ENCODE data around the gene TCAP.
A peak's percentile ranks its signal among the peaks of the same experiment; 100 is the strongest.

Gene TCAP

DNA sequence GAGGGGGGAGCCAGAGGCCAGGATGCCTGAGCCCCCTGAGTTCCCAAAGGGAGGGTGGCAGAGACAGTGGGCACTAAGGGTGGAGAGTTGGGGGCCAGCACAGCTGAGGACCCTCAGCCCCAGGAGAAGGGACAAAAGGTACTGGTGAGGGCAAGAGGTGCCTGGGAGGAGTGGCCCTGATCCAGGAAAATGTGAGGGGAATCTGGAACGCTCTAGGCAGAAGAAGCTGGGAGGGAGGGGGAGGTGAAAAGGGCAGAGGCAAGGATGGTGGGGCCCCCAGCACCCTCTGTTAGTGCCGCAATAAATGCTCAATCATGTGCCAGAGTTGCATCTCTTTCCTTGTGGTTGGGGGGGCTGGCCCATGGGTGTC, 1.1 kb downstream of the TCAP start:
- DNase-seq (ENCODE audit: low read depth in 2 of 2, low spot score in 1 of 2): no peak

DNA sequence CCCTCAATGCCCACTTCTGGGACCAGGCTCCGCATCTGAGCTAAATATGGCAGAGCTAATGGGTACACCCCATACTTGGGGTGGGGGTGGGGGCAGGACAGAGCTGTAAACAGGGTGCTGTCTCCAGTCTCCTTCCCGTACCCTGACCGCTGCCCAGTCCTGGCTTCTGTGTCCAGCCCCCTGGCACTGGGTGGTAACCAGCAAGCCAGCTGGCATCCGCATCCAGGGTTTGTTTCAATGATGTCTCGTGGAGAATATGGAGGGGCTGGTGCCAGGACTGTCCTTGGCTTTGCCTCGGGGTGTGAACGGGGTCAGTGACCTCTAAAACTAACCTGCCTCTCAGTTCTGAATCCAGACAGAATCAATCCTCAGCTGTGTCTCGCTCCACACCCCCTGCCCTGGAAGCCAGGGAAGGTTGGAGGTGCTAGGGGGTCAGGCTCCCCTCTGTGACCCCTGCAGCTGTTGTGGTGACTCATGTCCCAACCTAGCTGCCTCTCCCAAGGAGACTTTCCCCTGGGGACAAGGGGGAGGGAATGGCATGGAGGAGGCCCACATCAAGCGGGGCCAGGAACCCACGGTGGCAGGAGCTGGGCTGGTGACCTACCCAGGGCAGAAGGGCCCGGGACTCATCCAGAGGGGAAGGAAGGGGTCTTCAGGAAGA, 1.6 kb downstream of the TCAP start:
- no peak for DNase-seq (ENCODE audit: low read depth in 2 of 2, low spot score in 1 of 2)

DNA sequence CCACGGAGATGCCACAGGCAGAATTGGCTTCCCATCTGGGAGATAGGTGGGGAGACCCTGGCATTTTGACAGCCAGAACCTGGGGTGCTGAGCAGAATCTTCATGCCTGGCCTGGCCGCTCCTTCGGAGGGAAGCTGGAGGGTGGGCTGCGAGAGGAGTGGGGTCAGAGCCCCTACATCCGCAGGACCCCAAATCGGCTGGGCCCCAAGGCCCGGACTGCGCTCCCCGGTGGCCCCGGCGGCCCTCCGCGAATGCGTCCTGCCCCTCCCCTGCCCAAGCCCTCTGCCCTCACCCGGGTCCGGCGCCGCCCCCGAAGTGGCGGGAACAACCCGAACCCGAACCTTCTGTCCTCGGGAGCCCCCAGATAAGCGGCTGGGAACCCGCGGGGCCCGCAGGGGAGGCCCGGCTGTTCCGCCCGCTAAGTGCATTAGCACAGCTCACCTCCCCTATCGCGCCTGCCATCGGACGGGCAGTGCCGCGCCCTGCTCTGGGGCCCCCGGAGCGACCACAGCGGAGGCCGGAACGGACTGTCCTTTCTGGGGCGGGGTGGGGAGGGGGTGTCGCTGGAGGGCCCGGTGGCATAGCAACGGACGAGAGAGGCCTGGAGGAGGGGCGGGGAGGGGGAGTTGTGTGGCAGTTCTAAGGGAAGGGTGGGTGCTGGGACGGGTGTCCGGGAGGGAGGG, 2.3 kb downstream of the TCAP start:
- DNase-seq (ENCODE audit: low read depth in 2 of 2, low spot score in 1 of 2): no peak

DNA sequence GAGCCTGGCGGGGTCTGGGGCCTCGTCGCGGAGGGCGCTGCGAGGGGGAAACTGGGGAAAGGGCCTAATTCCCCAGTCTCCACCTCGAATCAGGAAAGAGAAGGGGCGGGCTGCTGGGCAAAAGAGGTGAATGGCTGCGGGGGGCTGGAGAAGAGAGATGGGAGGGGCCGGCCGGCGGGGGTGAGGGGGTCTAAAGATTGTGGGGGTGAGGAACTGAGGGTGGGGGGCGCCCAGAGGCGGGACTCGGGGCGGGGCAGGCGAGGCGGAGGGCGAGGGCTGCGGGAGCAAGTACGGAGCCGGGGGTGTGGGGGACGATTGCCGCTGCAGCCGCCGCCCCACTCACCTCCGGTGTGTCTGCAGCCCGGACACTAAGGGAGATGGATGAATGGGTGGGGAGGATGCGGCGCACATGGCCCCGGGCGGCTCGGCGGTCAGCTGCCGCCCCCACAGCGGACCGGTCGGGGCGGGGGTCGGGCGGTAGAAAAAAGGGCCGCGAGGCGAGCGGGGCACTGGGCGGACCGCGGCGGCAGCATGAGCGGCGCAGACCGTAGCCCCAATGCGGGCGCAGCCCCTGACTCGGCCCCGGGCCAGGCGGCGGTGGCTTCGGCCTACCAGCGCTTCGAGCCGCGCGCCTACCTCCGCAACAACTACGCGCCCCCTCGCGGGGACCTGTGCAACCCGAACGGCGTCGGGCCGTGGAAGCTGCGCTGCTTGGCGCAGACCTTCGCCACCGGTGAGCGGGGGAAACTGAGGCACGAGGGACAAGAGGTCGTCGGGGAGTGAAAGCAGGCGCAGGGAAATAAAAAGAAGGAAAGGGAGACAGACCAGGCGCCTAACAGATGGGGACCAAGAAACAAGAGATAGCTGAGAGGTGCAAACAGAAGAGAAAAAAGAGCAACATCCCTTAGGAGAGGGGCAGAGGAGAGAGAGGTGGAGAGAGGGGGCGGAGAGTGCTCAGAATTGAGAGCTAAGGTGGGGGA, 3.1 kb downstream of the TCAP start, which contains the start of gene PNMT:
TSS of gene PNMT (plus strand) at position 509 of the 980 bp plus-strand sequence. CDS start at position 532, 23 bp downstream.
- peak in 1 of 2 donors; percentile 48 for DNase-seq (ENCODE audit: low read depth in 2 of 2, low spot score in 1 of 2)

DNA sequence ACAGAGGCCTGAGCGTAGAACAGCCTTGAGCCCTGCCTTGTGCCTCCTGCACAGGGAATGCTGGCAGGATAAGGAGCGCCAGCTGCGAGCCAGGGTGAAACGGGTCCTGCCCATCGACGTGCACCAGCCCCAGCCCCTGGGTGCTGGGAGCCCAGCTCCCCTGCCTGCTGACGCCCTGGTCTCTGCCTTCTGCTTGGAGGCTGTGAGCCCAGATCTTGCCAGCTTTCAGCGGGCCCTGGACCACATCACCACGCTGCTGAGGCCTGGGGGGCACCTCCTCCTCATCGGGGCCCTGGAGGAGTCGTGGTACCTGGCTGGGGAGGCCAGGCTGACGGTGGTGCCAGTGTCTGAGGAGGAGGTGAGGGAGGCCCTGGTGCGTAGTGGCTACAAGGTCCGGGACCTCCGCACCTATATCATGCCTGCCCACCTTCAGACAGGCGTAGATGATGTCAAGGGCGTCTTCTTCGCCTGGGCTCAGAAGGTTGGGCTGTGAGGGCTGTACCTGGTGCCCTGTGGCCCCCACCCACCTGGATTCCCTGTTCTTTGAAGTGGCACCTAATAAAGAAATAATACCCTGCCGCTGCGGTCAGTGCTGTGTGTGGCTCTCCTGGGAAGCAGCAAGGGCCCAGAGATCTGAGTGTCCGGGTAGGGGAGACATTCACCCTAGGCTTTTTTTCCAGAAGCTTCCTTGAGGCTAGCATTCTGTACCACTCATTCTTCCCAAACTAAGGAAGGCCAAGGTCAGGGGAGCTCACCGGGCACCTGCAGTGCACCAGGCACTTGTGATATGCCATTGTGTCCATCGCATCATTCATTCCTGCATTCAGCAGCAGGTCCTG, 5.0 kb downstream of the TCAP start:
- no peak for DNase-seq (ENCODE audit: low read depth in 2 of 2, low spot score in 1 of 2)

DNA sequence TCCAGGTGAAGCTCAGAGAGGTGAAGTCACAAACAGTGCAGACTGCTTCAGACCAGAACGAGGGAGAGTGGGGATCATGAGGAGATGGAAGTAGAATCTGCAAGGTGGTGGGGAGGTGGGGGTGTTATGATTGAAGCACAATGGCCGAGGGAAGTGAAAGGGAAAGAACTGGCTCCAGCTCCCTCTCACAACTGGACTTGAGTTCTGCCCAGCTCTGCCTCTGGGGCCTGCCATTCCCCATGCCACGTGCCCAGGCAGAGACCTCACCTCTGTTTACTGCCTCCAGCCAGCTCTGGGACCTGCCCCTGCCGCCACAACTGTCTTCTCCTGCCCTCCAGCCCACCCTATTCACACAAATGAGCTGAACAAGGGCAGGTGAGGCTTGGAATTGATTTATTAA, 5.6 kb downstream of the TCAP start:
- DNase-seq (ENCODE audit: low read depth in 2 of 2, low spot score in 1 of 2): no peak

DNA sequence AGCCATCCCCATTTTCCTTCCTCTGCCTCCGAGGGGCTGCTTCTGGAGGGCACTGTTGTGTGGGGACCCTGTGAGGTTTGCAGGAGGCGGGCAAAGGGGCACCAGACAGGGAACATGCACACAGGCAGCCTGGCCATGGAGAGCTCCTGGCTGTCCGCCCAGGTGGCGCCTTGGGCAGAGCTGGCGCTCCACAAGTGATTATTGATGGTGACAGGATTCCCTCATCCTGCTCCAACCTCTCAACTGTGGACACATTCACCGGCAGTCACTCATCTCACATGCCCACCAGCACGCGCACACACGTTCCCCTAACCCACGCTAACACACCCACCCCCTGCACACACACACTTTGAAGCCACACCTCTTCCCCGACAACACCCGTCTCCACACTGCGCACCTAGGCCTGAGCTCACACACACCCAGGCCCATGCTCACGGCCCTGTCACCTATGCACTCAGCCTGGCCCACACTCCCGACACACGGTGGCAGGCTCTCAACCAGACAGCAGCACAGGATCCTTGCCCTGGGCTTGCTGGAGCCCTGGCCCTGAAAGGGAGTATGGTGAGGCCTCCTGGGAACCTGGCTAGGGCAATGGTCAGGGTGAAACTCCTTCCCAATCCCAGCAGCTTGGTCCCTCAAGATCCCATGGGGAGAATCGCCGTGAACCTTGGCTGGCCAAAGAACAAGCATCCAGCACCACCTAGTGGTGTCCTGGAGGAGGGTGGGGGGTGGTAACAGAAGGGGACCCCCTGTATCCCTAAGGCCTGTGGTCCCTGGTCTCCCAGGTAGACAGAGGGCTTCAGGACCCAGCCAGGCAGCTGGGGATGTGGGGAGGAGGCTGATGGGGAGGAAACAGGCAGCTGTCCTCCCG, 6.7 kb downstream of the TCAP start:
- no peak for DNase-seq (ENCODE audit: low read depth in 2 of 2, low spot score in 1 of 2)

DNA sequence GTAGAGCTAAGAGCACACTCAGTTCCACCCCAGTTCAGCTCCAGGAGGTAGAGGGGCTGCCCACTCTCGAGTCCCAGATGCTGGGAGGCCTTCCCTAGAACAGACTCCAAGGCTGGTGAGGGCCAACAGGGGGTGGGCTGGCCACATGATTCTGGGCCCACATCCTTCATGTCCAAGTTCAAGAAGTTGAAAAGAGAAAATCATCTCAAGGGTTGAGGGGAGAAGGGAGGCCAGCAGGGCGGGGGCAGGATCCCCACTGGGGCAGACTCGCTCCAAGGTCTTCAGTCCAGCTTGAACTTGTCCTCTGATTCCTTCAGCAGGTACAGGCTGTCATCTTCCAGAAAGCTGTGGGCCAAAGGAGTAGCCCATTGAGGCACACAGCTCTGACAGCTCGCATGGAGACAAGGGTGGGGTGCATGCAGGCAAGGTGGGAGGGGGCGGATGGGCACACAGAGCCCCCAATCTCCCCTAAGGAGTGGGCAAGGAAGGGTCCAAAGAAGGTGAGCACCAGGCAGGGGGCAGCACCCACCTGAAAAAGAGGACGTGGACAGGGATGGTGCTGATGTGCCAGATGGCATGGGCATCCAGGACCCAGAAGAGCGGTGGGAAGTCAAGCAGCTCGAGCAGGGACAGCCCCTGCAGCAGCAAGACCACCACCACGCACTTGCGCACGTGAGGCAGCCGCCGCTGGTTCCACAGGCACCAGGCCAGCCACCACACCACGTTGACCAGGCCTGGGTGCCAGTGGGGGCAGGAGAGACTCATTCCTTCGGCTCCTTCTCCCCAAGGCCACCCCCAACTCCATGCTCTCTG, 7.6 kb downstream of the TCAP start:
- no peak for DNase-seq (ENCODE audit: low read depth in 2 of 2, low spot score in 1 of 2)

DNA sequence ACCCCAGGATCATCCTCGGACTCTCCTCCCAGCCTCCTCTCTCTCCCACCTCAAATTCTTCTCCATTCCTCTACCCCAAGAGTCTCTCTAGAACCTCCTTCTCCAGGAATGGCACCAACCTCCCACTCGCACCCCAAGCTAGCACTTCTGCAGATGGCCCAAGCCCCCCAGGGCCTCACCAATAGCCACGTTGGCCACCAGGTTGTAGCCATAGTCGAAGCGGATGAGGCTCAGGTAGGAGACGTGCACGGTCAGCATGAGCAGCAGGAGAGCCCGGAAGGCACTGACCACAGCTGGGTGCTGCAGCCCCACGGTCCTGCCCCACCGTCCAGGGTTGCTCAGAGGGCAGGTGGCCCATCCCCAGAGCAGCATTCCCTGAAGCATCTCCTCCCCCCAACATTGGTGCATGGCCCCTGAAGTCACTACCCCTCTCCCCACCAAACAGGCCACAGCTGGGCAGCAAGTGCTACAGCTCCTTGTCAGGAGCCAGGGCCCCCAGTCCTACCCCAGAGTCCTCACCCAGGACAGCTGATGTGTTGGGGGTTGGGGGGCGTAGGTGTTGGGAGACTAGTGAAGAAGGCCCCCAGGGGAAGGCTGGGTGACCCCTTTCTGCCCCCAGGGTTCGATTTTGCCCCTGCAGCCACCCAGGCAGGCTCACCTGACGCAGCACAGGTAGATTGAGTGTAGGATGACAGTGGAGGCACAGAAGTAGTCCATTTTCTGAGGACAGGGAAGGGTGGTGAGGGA, 8.4 kb downstream of the TCAP start:
- no peak for DNase-seq (ENCODE audit: low read depth in 2 of 2, low spot score in 1 of 2)

DNA sequence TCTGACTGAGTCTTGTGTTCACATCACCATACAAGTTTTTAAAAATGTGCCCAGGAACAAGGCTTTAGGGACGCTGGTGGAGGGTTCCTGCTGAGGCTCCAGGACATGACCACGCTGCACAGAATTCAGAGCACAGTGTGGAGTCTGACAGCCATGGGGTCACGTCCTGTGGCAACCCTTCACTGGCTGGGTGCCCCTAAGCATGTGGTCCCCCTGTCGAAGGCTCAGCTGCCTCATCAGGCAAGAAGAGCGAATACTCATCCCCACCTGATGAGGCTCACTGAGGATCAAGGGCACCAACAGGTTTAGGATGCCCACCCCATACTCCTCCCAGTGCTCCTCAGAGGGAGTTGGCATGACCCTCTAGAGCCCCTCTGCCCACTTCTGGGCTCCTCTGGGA, 9.0 kb downstream of the TCAP start:
- no peak for DNase-seq (ENCODE audit: low read depth in 2 of 2, low spot score in 1 of 2)

DNA sequence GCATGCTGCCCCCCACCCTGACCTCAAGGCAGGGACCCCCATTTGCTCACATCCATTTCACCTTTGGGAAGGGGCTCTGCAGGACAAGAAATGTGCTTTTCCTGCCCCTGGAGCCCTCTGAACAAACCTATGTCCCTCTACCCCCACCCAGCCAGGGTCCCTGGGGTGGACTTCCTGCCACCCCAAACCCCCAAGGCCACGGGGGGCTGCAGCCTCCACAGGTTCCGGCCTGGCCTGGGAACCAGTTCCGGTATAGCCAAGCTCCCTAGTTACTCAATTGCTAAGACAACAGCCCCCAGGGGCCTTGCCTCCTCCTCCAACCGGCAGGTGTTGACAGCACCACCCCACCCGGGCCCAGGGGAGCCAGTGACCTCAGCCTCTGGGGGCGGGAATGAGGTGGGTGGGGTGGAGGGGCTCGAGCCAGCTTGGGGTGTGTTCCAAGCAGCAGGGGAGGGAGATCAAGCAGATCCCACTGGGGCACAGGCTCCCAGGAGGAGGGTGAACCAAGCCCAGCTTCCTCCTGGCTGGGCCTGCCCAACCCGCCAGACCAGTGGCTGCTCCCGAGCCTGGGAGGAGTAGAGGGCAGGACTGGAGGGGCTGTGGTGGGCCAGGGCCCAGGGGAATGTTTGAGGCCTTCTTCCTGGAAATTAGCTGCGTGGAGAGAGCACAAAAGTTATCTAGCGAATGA, 9.7 kb downstream of the TCAP start:
- DNase-seq (ENCODE audit: low read depth in 2 of 2, low spot score in 1 of 2): no peak

DNA sequence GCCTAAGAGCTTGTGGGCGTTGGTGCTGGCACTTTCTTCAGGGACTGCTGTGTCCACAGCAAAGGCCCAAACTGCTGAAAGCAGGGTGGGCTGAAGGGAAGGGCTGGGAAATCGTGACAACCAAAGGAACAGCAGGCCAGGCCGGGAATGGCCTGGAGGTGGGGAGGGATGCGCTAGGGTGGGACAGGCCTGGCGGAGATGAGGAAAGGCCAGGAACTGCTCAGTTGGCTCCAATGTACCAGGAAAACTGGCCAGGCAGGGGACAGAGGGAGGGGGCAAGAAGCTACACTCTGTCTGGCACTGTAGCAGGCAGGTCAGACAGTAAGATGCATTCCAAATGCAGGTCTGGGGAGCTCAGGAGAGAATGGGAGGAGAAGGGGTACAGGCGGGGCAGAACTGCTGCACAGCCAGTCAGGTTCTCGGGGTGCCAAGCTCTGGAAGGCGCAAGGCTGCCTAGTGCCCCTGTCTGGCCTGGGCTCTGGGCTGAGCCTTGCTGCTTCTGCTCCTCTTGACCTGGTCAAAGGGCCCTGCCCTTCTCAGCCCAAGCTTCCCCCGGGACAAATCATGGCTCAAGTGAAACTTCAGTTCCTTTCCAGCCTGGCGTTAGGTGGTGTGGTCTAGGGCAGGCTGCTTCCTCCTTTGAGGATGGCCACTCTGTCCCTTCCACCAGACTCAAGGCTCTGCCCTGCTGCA, 10.4 kb downstream of the TCAP start:
- DNase-seq (ENCODE audit: low read depth in 2 of 2, low spot score in 1 of 2): no peak

DNA sequence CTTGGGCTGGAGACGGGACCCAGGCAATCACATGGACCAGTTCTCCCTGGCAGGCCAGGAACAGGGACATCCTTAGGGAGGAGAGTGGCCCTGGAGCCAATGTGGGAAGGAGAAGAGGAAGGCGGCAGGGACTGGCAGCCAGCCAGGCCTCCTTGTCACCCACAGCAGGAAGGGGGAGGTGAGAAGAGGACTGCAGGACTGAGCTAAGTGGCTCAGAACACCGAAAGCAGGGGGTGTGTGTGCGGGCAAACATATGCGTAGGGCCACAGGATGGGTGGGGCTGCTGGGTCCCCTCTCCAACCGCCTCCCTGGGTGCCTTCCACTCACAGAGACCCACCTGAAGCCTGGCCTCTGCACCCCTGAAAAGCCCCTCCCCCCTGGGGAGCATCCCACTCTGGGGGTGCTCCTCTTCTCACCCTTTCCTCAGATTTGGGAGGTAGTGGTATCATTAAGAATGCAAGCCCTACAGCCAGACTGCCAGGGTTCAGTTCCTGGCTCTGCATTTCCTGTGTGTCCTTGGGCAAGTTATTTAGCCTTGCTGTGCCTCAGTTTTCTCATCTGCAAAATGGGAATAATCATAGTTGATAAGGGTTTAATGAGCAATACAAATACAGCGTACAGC, 11.2 kb downstream of the TCAP start:
- DNase-seq (ENCODE audit: low read depth in 2 of 2, low spot score in 1 of 2): no peak

DNA sequence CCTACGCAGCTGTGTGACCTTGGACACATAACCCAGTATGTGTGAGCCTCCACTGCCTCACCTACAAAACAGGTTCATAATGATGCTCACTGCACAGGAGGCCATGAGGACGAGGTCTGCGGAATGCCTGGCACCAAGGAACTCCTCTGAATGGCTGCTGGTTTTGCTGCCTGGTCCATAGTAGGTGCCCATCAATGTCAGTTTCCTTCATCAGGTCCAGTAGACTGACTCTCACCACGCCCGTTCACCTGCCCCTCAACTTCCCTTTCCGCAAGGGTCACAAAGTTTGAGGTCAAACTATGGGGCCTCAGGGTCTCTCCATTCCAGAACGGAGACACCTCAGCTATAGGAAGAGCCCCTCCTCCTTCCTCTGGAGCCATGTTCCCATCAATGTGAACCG, 11.9 kb downstream of the TCAP start:
- DNase-seq (ENCODE audit: low read depth in 2 of 2, low spot score in 1 of 2): no peak

DNA sequence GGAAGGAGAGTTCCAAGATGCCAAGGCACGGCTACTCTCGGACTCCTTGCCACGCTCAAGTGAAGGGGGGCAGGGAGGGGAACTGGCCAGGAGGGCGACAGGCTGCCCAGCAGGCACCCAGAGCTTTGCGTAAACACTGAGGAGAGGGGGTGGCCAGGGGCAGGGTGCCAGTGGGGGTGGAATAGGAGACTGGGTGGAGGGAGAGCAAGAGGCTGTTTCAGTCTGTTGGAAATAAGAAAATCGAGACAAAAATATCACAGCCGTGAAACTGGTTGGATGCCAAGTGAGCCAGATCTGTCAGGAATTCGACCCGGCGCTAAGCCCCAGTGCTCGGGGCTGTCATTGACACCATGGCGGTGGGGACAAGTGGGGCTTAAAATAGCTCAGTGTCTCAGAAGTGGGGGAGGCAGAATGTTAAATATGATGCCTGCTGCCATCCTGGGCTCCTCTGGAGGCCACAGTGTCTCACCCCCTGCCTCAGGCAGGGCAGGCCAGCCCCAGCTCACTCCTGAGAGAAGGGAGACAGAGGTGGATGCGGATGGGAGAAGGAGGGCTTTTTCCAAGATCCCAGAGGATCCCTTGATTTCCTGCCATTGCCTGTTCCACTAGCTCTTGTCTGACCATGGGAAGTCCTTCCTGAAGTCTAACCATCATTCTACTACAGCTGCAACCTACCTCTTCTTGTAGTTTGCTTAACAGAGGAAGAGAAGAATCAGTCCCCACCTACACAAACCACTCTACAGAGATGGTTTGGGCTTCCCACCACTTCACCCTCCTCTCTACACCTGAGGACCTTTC, 12.6 kb downstream of the TCAP start:
- DNase-seq (ENCODE audit: low read depth in 2 of 2, low spot score in 1 of 2): no peak

Data from stimulated activated CD8-positive, alpha-beta memory T cell treated with anti-CD3 and anti-CD28 coated beads, Interleukin-4, amount 100 ng/mL, for 1 hour (primary cell).